Stimulated activated CD8-positive, alpha-beta memory T cell treated with anti-CD3 and anti-CD28 coated beads, Interleukin-15, amount 100 ng/mL, for 24 hours (primary cell): ENCODE data around the gene VPS4A.
"Not testable (repeated sequence)": the region's sequence is repeated elsewhere in the genome, so short reads cannot be mapped to it uniquely, and the experiment has no call there.

Source experiments
- DNase-seq: peaks from one replicate; pipeline ENCODE4 v3.0.0-alpha.2; 2020; ENCODE audit warnings: low read depth

The VPS4A gene

DNA sequence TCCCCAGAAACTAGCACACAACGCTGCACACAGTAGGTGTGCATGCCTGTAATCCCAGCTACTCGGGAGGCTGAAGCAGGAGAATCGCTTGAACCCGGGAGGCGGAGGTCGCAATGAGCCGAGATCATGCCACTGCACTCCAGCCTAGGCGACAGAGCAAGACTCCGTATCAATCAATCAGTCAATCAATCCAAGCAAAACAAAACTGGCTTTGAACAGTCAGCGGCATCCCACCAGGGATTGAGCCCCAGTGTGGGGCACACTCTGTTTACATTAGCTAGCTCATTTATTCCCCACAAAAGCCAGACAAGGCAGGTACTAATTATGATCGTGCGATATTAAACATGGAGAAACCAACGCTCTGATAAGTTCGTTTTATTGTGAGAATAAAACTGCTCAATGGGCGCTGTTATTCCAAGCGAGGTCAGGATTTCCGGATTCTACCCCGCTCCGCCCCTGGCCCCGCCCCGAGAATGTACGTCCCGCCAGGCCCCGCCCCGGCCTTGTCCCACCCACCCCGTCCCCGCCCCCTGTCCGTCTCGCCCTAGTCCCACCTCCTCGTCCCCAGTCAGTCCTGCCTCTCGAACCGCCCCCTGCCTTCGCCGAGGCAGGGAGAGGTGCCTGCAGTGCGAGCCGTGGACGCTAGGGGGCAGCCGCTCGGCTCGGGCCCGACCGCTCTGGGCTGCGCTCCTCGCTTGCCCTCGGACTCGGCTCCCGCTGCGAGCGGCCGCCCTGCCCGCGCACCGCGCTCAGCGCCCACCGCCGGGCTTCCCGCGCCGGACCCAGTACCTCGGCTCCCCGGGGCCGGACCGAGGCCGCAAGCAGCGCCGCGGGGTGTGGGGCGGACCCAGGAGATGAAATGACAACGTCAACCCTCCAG is at the start of gene VPS4A:
VPS4A (plus strand) TSS at position 698 of the 880 bp plus-strand sequence; CDS start at position 860, 162 bp downstream.
- peak; percentile 99 for DNase-seq

DNA sequence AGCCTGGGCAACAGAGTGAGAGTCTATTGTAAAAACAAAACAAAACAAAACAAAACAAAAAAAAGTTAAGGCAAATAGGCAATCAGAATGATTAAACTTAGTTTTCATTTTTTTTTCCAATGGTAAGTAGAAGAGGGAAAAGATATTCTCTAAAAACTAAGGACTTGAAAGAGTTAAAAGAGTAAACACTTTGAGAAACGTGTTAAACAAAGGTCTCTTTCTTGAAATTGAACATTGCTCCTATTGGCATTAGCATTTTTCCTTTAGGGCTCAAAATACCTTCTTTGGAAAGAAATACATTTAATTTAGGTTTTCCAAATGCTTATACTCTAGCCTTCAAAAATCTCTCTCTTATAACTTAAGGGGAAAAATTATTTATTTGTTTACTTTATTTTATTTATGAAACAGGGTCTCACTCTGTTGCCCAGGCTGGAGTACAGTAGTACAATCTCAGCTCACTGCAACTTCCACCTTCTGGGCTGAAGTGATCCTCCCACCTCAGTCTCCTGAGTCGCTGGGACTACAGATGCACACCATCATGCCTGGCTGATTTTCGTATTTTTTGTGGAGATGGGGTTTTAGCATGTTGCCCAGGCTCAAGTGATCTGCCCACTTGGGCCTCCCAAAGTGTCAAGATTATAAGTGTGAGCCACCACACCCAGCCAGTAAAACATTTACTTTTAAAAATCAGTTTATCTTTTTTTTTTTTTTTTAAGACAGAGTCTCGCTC is 44.7 kb upstream of the VPS4A start:
- no peak for DNase-seq

DNA sequence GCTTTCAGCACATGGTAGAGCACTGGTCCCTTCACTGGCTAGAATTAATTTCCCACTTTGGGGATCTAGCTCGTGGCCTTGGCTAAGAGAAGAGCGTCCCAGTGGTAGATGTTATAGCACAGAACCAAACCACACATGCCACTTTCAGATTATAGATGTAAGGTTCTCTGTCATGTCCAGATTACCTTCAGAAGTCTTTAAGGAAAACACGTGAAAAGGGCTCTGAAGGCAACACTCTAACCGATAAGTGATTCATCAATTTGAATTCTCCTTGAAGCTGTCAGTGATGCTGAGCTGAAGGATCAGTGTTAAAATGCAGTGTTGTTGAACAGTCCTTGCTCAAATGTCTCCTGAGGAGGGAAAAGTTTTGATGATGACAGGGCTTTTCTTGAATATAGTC is 43.5 kb upstream of the VPS4A start:
- DNase-seq, result no peak

DNA sequence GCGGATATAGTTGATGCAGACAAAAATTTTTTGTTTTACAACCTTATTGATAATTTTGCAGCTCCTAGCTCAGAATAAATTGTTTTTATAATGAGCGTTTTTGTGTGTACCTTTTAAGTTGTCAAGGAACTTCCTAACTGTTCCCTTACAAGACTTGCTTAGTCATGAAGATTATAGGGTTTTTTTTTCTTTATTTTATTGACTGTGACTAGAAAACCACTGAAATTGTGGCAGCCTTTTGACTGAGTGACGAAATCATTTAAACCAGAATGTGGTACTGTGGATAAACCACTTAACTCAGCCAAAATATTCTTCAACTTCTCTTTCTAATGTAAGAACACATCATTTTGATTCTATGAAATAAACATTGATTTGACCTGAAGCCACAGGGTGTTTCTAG is 40.8 kb upstream of the VPS4A start:
- DNase-seq, result no peak

DNA sequence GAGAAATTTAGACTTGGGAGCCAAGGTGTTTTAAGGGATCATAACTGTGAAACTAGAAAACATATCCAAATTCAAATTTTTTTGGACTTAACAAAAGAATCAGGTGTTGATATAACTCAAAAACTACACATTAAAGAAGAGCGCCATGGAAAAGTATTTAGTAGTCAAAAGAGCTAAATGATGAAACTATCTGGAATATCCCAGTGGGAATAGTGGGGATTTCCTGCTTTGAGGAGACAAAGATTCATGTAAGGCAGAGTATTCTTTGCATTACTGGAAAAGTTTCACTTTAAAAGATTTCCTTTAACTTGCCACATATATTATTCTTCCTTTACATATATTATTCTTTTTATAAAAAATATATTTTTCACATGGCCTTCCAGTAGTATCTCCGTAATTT is 40.3 kb upstream of the VPS4A start:
- no peak for DNase-seq

DNA sequence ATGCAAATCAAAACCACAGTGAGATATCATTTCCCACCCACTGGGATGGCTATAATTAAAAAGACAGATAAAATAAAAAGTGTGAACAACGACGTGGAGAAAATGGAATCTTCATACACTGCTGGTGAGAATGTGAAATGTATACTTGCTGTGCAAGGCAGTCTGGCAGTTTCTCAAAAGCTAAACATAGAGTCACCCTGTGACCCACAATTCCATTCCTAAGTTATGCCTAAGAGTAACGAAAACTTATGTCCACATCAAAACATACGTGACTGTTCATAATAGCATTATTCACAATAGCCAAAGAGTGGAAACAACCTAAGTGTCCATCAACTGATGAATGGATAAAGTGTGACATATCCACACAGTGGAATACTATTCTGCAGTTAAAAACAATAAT is 38.1 kb upstream of the VPS4A start:
- no peak for DNase-seq

DNA sequence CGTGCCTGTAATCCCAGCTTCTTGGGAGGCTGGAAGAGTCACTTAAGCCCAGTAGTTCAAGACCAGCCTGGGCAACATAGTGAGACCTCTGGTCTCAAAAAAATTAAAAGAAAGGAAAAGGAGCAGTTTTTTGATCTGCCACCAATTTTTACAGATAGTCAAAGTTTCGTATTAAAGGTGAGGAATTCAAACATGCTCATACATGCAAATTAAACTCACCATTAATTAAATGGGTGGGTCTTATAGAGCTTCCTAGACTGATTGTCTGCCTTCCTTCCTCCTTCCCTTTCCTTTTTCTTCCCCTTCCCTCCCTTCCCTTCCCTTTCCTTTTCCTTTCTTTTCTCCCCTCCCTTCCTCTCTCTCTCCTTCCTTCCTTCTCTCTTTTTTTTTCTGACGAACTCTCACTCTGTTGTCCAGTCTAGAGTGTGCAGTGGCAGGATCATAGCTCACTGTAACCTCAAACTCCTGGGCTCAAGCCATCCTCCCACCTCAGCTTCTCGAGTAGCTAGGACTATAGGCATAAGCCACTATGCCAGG is 36.4 kb upstream of the VPS4A start:
- DNase-seq, result no peak

DNA sequence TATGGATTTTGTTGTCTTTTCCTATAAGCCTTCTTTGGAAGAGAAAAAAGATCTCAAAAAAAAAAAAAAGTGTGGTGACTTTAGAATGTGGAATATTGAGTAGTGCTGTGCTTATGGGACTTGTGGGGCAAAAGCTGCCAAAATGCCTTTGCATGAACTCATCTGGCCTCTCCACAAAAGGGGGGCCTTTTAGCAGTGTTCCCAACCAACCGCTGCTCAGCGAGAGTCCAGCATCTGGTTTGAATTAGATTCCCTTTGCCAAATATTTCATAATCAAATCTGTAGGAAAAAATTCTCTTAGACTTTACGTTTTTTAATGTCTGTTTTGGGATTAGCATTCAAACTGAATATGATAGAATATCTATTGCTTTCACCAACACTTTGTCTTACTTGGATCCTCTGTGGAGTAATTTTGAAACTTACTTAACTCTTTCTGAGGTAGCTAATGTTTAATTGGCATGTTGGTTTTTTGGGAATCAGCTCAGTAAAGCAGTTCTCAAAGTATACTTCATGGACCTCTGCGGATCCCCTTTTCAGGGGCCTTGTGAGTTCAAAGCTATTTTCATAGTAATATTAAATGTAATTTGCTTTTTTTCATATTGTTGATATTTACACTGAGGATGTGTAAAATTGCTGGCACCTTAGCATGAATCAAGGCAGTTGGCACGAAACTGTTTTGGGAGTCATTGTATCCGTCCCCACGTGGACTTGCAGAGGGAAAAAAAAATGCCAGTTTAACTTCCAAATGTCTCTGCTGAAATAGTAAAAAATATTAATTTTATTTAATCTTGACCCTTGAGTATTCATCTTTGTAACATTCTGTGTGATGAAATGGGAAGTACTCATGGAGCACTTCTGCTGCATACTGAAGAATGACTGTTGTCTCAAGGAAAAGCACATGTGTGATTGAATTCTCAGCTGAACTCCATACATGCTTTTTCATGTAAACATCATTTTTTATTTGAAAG is 34.7 kb upstream of the VPS4A start:
- no peak for DNase-seq

DNA sequence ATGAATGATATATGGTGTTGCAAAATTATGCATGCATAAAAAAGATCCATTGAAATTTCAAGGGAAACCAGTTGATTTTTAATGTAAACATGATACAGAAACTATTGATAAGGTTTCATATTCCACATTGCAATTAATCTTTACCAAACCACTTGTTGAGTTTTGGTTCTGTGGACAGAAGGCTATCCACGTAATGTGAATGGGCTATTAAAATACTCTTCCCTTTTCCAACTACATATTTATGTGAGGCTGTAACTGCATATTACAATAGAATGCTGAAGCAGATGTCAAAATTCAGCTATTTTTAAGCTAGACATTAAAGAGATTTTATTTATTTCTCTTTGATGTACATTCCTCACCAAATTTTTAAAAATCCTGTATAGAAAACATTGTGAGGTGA is 33.7 kb upstream of the VPS4A start:
- no peak for DNase-seq

DNA sequence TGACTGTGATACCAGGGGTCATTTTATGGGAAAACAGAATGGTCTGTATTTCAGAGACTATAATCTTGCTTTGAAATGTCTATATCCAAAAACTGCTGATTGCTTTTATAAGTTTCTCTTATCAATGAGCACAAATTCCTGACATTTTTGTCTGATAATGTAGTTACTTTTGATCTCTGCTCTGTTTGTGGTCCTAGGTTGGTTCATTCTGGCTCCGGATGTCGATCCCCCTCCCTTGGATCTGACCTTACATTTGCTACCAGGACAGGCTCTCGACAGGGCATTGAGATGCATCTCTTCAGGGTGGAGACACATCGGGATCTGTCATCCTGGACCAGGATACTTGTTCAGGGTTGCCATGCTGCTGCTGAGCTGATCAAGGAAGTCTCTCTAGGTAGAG is 27.3 kb upstream of the VPS4A start:
- no peak for DNase-seq

DNA sequence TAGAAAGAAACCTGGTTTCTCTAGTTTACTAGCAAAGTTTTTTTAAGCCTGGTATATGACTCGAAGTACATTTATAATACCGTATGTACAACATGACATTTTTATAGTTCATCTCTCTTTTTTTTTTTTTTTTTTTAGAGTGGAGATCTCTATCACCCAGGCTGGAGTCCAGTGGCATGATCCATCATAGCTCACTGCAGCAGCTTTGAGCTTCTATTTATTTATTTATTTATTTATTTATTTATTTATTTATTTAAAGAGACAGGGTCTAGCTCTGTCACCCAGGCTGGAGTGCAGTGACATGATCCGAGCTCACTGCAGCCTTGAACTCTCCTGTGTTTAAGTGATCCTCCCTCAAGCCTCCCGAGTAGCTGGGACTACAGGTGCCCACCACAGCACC is 25.9 kb upstream of the VPS4A start:
- DNase-seq, result no peak

DNA sequence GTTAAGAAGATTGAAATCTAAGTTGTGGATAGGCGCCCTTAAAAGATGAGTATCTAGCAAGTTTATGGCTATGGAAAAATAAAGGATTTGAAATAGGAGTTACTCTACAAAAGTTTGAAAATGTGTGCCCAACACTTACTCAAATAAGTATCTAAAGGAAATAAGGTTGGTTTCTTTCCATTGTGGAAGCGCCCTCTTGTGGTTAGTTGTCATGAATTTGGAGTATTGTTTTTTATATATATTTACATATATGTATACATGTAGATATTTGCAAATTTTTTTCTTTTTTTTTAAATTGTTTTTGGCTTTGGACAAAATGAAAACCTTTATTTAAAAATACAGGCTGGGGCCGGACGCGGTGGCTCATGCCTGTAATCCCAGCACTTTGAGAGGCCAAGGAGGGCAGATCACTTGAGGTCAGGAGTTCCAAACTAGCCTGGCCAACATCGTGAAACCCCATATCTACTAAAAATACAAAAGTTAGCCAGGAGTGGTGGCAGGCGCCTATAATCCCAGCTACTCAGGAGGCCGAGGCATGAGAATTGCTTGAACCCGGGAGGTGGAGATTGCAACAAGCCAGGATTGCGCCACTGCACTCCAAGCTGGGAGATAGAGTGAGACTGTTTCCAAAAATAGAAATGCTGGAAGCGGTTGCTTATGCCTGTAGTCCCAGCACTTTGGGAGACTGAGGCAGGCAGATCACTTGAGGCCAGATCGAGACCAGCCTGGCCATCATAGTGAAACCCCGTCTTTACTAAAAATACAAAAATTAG is 24.0 kb upstream of the VPS4A start:
- DNase-seq, result no peak

DNA sequence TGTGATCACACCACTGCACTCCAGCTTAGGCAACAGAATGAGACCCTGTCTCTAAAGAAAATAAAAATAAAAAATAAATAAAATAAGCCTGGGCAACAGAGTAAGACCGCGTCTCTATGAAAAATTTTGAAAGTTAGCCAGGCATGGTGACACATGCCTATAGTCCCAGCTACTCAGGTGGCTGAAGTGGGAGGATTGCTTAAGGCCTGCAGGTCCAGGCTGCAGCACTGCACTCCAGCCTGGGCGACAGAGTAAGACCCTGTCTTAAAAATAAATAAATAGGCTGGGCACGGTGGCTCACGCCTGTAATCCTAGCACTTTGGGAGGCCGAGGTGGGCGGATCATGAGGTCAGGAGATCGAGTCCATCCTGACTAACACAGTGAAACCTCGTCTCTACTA is 19.5 kb upstream of the VPS4A start:
- not testable (repeated sequence) for DNase-seq

DNA sequence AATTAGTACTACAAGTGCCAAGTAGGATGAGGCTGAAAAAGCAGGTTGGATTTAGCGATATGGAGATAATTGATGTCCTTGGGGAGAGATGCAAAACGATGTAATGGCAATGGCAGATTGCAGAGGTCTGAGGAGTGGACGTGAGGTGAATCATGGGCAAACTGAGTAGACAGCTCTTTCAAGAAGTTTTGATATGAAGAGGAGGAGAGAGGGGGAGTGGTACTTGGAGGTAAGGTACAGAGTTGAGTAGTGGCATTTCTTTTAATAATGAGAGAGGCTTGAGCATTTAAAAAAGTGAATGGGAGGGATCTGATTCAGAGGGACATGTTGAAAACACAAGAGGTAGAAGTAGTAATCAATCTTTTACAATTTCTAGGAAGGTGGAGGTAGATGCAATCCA is 17.7 kb upstream of the VPS4A start:
- DNase-seq, result no peak

DNA sequence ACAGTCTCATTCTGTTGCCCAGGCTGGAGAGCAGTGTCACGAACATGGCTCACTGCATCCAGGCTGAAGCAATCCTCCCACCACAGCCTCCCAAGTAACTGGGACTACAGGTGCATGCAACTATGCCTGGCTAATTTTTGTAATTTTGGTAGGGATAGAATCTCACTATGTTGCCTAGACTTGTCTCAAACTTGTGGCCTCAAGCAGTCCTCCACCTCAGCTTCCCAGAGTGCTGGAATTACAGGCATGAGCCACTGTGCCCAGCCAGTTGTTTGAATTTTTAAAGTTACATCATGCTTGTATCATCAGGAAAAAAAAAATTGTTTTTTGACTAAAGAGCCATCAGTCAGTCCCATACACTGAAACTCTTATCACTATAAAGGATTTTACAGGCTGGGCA is 17.1 kb upstream of the VPS4A start:
- no peak for DNase-seq

DNA sequence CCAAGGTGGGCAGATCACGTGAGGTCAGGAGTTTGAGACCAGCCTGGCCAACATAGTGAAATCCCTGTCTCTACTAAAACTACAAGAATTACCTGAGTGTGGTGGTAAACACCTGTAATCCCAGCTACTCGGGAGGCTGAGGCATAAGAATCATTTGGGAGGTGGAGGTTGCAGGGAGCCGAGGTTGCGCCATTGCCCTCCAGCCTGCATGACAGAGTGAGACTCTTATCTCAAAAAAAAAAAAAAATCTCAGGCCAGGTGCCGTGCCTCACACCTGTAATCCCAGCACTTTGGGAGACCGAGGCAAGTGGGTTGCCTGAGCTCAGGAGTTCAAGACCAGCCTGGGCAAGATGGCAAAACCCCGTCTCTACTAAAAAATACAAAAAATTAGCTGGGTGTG is 14.4 kb upstream of the VPS4A start:
- DNase-seq, result not testable (repeated sequence)

DNA sequence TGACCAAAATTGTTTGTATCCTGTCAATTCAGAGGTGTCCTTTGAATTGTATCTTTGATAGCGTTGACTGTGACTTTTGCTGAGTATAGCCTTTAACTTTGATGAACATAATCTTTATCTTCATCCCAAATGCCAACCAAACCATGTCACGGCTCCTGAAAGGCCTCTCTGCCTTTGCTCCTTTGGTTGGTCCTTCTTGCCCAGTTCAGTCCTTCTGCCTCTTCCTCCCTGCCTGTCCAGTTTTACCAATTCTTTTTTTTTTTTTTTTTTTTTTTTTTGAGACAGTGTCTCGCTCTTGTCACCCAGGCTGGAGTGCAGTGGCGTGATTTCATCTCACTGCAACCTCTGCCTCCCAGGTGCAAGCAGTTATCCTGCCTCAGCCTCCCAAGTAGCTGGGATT is 12.9 kb upstream of the VPS4A start:
- DNase-seq, result no peak

DNA sequence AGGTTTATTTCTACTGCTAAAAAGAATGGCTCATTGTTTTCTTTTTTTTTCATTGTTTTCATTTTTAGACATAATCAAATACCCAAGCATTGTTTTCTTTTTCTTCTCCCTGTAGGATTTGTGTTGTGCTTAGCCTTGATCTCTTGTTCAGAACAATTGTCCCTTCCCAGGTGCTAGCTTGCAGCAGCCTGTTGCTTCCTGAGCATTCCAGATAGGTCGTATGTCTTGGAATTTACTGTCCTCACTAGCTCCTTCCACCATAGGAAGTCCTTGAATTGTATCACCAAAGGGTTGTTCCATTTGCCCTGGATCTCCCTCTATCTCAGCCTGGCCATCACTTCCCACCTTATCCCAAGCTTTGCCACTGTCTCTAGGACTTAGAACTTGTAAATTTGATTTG is 10.0 kb upstream of the VPS4A start:
- DNase-seq, result no peak

DNA sequence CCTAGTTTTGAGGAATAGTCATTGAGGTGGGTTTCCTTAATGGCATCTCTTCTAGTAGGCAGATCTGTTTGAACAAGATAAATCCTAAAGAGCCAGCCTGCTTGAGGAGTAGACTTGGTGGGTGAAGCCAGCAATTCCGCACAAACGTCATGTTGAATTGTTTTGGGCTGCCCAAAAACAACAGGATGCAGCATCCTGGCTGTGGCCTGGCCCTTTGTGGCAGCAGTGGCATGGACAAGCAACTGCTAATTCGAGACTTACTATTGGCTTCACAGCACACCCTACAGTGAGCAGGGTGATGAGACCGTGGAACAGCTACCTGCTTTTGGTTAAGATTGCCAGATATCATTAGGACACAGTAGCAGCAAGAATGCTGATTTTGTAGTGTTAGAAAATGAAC is 9.3 kb upstream of the VPS4A start:
- DNase-seq, result no peak

DNA sequence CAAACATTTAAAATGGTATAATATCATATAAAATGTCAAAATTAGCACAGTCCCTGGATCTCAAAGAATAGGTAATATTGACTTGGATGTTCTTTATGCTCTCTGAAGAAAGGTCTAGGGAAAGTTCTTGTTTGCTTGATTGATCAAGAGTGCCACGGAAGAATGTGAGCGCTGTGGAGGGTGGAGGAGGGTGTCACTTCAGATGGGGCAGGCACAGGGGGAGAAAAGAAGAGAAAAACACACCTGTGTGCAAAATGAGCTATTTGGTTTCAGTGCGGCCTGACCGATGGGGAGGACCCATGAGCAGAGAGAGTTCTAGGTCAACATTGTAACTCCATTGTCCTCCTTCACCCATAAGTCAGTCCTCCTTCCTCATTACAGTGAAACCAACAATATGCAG is 8.8 kb upstream of the VPS4A start:
- DNase-seq, result no peak

DNA sequence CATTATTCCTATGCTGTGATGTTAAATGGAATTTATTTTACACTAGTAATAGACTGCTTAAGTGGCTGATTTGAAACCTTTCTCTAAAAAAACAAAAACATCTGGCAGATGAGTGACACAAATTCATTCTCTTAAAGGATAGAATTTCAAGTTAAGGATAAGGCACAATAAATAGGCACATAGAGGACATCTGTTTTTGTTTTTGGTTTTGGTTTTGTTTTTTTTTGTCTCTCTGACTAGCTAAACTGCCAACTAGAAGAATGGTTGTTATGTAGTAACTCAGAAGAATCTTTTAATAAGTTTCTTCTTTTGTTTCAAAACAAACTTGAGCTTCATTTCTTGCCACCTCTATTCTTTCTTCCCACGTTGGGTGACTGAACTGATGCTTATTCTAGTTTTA is 5.1 kb upstream of the VPS4A start:
- no peak for DNase-seq
